ENCODE measurements around the gene FOXL1. TPM values are rescaled to one million over a fixed set of nuclear protein-coding genes. Genes with fewer than 3 reads are reported as not detected.

The FOXL1 gene
- total and polyA plus RNA-seq, 3 experiments from 2014 or later, result not detected

GRCh38 chr16:86533767-86534351 is 44.5 kb upstream of the FOXL1 start:
- Mint-ChIP-seq H3K4me3 (no peak overlapping the region), H3K4me1 (no peaks in the 10 kb centered on the region), H3K9me3 (no peaks in the 10 kb centered on the region), H3K36me3 (peaks cover 3 to 68% (median 13%) of the 10 kb centered on the region in 3 donors), H3K27ac (no peak overlapping the region), H3K27me3 (no peaks in the 10 kb centered on the region)
- ChIA-PET CTCF (no interaction called here), POLR2A (no interaction called here)
- H3K9me3 ChIP-seq (ENCODE audit: low read length), result no peaks in the 10 kb centered on the region
- no peak overlapping the region for H3K4me3 ChIP-seq (ENCODE audit: low read length)
- DNase-seq, result peak in 1 of 5 donors; percentile 3
- H3K36me3 ChIP-seq (ENCODE audit: insufficient read depth, low read length), result no peaks in the 10 kb centered on the region
- no peaks in the 10 kb centered on the region for H3K27me3 ChIP-seq (ENCODE audit: insufficient read depth, low read length, poor library complexity, severe bottlenecking)
- no peaks in the 10 kb centered on the region for H3K4me1 ChIP-seq (ENCODE audit: insufficient read depth, low read length)
- H3K27ac ChIP-seq (ENCODE audit: low read depth, low read length), result no peak overlapping the region

- Mint-ChIP-seq H3K27ac (no peak overlapping the region), H3K4me3 (no peak overlapping the region), H3K4me1 (no peaks in the 10 kb centered on the region), H3K9me3 (no peaks in the 10 kb centered on the region), H3K27me3 (no peaks in the 10 kb centered on the region), H3K36me3 (peaks cover under 1 to 75% (median 22%) of the 10 kb centered on the region in 3 donors)
- H3K36me3 ChIP-seq (ENCODE audit: insufficient read depth, low read length), result peaks cover 7% of the 10 kb centered on the region
- no peaks in the 10 kb centered on the region for H3K9me3 ChIP-seq (ENCODE audit: low read length)
- H3K4me3 ChIP-seq (ENCODE audit: low read length), result no peak overlapping the region
- peak in 1 of 5 donors; percentile 10 for DNase-seq
- no peaks in the 10 kb centered on the region for H3K4me1 ChIP-seq (ENCODE audit: insufficient read depth, low read length)
- H3K27me3 ChIP-seq (ENCODE audit: insufficient read depth, low read length, poor library complexity, severe bottlenecking), result no peaks in the 10 kb centered on the region
- ChIA-PET POLR2A (no interaction called here), CTCF (no interaction called here)
- H3K27ac ChIP-seq (ENCODE audit: low read depth, low read length), result no peak overlapping the region
These were observed 43.4 kb upstream of the FOXL1 start for GRCh38 chr16:86534779-86535615.

- peaks cover 0 to 83% (median 25%) of the 10 kb centered on the region in 3 donors for H3K36me3 Mint-ChIP-seq
- H3K9me3 Mint-ChIP-seq, result no peaks in the 10 kb centered on the region
These were observed 41.7 kb upstream of the FOXL1 start for GRCh38 chr16:86536621-86537020.

GRCh38 chr16:86537486-86537885 is 40.9 kb upstream of the FOXL1 start:
- H3K4me1 ChIP-seq (ENCODE audit: insufficient read depth, low read length), result no peaks in the 10 kb centered on the region
- ChIA-PET POLR2A (no interaction called here), CTCF (no interaction called here)
- no peaks in the 10 kb centered on the region for H3K9me3 Mint-ChIP-seq
- no peaks in the 10 kb centered on the region for H3K27me3 Mint-ChIP-seq
- H3K9me3 ChIP-seq (ENCODE audit: low read length), result no peaks in the 10 kb centered on the region
- no peaks in the 10 kb centered on the region for H3K4me1 Mint-ChIP-seq
- H3K4me3 Mint-ChIP-seq, result no peak overlapping the region
- H3K27ac Mint-ChIP-seq, result no peak overlapping the region
- no peaks in the 10 kb centered on the region for H3K27me3 ChIP-seq (ENCODE audit: insufficient read depth, low read length, poor library complexity, severe bottlenecking)
- H3K4me3 ChIP-seq (ENCODE audit: low read length), result no peak overlapping the region
- H3K27ac ChIP-seq (ENCODE audit: low read depth, low read length), result no peak overlapping the region
- DNase-seq, result peak in 1 of 5 donors; percentile 18
- peaks cover 30% of the 10 kb centered on the region for H3K36me3 ChIP-seq (ENCODE audit: insufficient read depth, low read length)
- H3K36me3 Mint-ChIP-seq, result peaks cover 0 to 85% (median 25%) of the 10 kb centered on the region in 3 donors

More at GRCh38 chr16:86536621-86537020, 41.7 kb upstream of the FOXL1 start:
- DNase-seq, result peak in 1 of 5 donors; percentile 42
- Histone ChIP-seq H3K27ac (ENCODE audit: low read depth, low read length) (no peak overlapping the region), H3K27me3 (ENCODE audit: insufficient read depth, low read length, poor library complexity, severe bottlenecking) (no peaks in the 10 kb centered on the region), H3K4me1 (ENCODE audit: insufficient read depth, low read length) (no peaks in the 10 kb centered on the region), H3K9me3 (ENCODE audit: low read length) (no peaks in the 10 kb centered on the region), H3K4me3 (ENCODE audit: low read length) (no peak overlapping the region), H3K36me3 (ENCODE audit: insufficient read depth, low read length) (peaks cover 21% of the 10 kb centered on the region)
- H3K4me1 Mint-ChIP-seq, result no peaks in the 10 kb centered on the region
- H3K4me3 Mint-ChIP-seq, result no peak overlapping the region
- POLR2A ChIA-PET, result no interaction called here
- no peaks in the 10 kb centered on the region for H3K27me3 Mint-ChIP-seq
- peak overlapping the region in 1 of 8 donors; percentile 65 for H3K27ac Mint-ChIP-seq
- CTCF ChIA-PET, result no interaction called here

- peaks cover 30% of the 10 kb centered on the region for H3K36me3 ChIP-seq (ENCODE audit: insufficient read depth, low read length)
- POLR2A ChIA-PET, result no interaction called here
- no peaks in the 10 kb centered on the region for H3K4me1 Mint-ChIP-seq
- peak in 1 of 5 donors; percentile 26 for DNase-seq
- no peak overlapping the region for H3K27ac ChIP-seq (ENCODE audit: low read depth, low read length)
- H3K9me3 ChIP-seq (ENCODE audit: low read length), result no peaks in the 10 kb centered on the region
- H3K27me3 Mint-ChIP-seq, result no peaks in the 10 kb centered on the region
- no peaks in the 10 kb centered on the region for H3K27me3 ChIP-seq (ENCODE audit: insufficient read depth, low read length, poor library complexity, severe bottlenecking)
- no peaks in the 10 kb centered on the region for H3K9me3 Mint-ChIP-seq
- no peak overlapping the region for H3K4me3 Mint-ChIP-seq
- H3K4me1 ChIP-seq (ENCODE audit: insufficient read depth, low read length), result no peaks in the 10 kb centered on the region
- CTCF ChIA-PET, result no interaction called here
- no peak overlapping the region for H3K27ac Mint-ChIP-seq
- H3K4me3 ChIP-seq (ENCODE audit: low read length), result no peak overlapping the region
- H3K36me3 Mint-ChIP-seq, result peaks cover 0 to 85% (median 25%) of the 10 kb centered on the region in 3 donors
These were observed 40.1 kb upstream of the FOXL1 start for GRCh38 chr16:86538196-86538780.

GRCh38 chr16:86540894-86541293 is 37.5 kb upstream of the FOXL1 start:
- no peaks in the 10 kb centered on the region for H3K9me3 ChIP-seq (ENCODE audit: low read length)
- CTCF ChIA-PET, result no interaction called here
- no peak overlapping the region for H3K4me3 ChIP-seq (ENCODE audit: low read length)
- H3K27me3 Mint-ChIP-seq, result no peaks in the 10 kb centered on the region
- peaks cover 0 to 3% (median 0%) of the 10 kb centered on the region in 3 donors for H3K4me1 Mint-ChIP-seq
- H3K4me3 Mint-ChIP-seq, result no peak overlapping the region
- POLR2A ChIA-PET, result no interaction called here
- peaks cover 4 to 96% (median 34%) of the 10 kb centered on the region in 3 donors for H3K36me3 Mint-ChIP-seq
- H3K27me3 ChIP-seq (ENCODE audit: insufficient read depth, low read length, poor library complexity, severe bottlenecking), result no peaks in the 10 kb centered on the region
- no peak overlapping the region for H3K27ac ChIP-seq (ENCODE audit: low read depth, low read length)
- DNase-seq, result no peak
- H3K27ac Mint-ChIP-seq, result no peak overlapping the region
- H3K36me3 ChIP-seq (ENCODE audit: insufficient read depth, low read length), result peaks cover 30% of the 10 kb centered on the region
- H3K9me3 Mint-ChIP-seq, result no peaks in the 10 kb centered on the region
- H3K4me1 ChIP-seq (ENCODE audit: insufficient read depth, low read length), result no peaks in the 10 kb centered on the region

GRCh38 chr16:86541560-86541959 is 36.8 kb upstream of the FOXL1 start:
- Mint-ChIP-seq H3K4me3 (no peak overlapping the region), H3K27ac (no peak overlapping the region)

More at GRCh38 chr16:86541560-86541959, 36.8 kb upstream of the FOXL1 start:
- Histone ChIP-seq H3K27me3 (ENCODE audit: insufficient read depth, low read length, poor library complexity, severe bottlenecking) (no peaks in the 10 kb centered on the region), H3K27ac (ENCODE audit: low read depth, low read length) (no peak overlapping the region), H3K9me3 (ENCODE audit: low read length) (no peaks in the 10 kb centered on the region), H3K4me3 (ENCODE audit: low read length) (no peak overlapping the region), H3K36me3 (ENCODE audit: insufficient read depth, low read length) (peaks cover 30% of the 10 kb centered on the region), H3K4me1 (ENCODE audit: insufficient read depth, low read length) (no peaks in the 10 kb centered on the region)
- CTCF ChIA-PET, result no interaction called here
- Mint-ChIP-seq H3K4me1 (peaks cover 0 to 3% (median 0%) of the 10 kb centered on the region in 3 donors), H3K27me3 (no peaks in the 10 kb centered on the region), H3K36me3 (peaks cover 4 to 97% (median 34%) of the 10 kb centered on the region in 3 donors), H3K9me3 (no peaks in the 10 kb centered on the region)
- peak in 1 of 5 donors; percentile 9 for DNase-seq
- POLR2A ChIA-PET, result no interaction called here
